ENCODE measurements around the gene ATAD2B.

DNA sequence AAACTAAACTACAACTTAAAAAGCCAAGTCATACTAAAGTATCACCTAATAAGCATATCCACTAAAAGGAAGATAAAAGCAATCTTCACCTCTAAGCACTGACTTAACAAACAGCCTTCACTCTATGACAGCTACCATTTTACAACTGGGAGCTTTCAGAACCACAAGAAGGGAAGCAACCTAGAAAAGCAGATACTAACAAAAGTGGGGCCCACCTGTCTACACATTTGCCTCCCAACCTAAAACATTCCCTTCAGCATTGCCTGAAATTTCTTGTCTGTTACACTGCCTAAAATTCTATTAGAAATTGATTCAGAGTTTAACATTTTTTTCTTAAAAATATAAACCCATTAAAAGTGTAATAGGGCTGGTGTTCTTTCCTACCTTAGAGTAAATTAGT lies 172.0 kb downstream of the ATAD2B start:
- TF ChIP-seq, protein P1, sequence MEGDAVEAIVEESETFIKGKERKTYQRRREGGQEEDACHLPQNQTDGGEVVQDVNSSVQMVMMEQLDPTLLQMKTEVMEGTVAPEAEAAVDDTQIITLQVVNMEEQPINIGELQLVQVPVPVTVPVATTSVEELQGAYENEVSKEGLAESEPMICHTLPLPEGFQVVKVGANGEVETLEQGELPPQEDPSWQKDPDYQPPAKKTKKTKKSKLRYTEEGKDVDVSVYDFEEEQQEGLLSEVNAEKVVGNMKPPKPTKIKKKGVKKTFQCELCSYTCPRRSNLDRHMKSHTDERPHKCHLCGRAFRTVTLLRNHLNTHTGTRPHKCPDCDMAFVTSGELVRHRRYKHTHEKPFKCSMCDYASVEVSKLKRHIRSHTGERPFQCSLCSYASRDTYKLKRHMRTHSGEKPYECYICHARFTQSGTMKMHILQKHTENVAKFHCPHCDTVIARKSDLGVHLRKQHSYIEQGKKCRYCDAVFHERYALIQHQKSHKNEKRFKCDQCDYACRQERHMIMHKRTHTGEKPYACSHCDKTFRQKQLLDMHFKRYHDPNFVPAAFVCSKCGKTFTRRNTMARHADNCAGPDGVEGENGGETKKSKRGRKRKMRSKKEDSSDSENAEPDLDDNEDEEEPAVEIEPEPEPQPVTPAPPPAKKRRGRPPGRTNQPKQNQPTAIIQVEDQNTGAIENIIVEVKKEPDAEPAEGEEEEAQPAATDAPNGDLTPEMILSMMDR (IDR thresholded peaks at IDR 0.05; ENCODE audit: low read length) = no peak
- TF ChIP-seq EZH2 (IDR thresholded peaks at IDR 0.05; ENCODE audit: borderline replicate concordance, low read length) = no peak

Data from OCI-LY1 (cell line).